IMR-90 (cell line): ENCODE results near the gene SLC37A4. TPM values are rescaled to one million over a fixed set of nuclear protein-coding genes. Genes with fewer than 3 reads are reported as not detected.
A peak's percentile ranks its signal among the peaks of the same experiment; 100 is the strongest.

ENCODE experiments used
- ATAC-seq: fragments of 200-7000 bp; cut with Tn5 transposase; 2 replicates; pipeline ENCODE4 v1.9.1; 2020; ENCODE audit warnings: low read depth, mild to moderate bottlenecking, moderate library complexity
- BruUV-seq: library from RNA; stranded (reverse); fragments of 400-500 nt; replicated peaks from 2 replicates; lab custom pipeline; 2021; lab: Mats Ljungman, UMichigan
- CTCF ChIA-PET: fragments of 300-600 bp; formaldehyde crosslinking; extraction: SDS; loops from one replicate; lab custom pipeline; 2021; ENCODE audit warnings: antibody characterized with exemption; lab: Yijun Ruan, JAX
- POLR2A ChIA-PET: fragments of 300-600 bp; sonication (Branson Sonifier 250); formaldehyde crosslinking; loops from one replicate; lab custom pipeline; 2022; ENCODE audit warnings: antibody characterized with exemption; ENCODE audit not compliant: unreplicated experiment; lab: Charles Lee
- DNase-seq: peaks from one replicate; pipeline ENCODE4 v3.0.0; 2013
- H2AFZ ChIP-seq: replicated peaks from 2 replicates; pipeline ENCODE3; 2013; ENCODE audit warnings: low read length, mild to moderate bottlenecking; ENCODE audit not compliant: poor library complexity
- H2AK5ac ChIP-seq: 2 replicates; pipeline ENCODE4 v1.6.1; 2013; ENCODE audit warnings: low read depth, low read length, inconsistent platforms
- H2AK9ac ChIP-seq: replicated peaks from 2 replicates; pipeline ENCODE3; 2013; ENCODE audit warnings: mild to moderate bottlenecking, low read depth, low read length, moderate library complexity; ENCODE audit not compliant: poor library complexity
- H2BK120ac ChIP-seq: 2 replicates; pipeline ENCODE4 v1.6.1; 2013; ENCODE audit warnings: low read depth, low read length, inconsistent platforms
- H2BK15ac ChIP-seq: 3 replicates; pipeline ENCODE4 v1.6.1; 2013; ENCODE audit warnings: low read depth, low read length, inconsistent platforms
- H2BK20ac ChIP-seq: 2 replicates; pipeline ENCODE4 v1.6.1; 2013; ENCODE audit warnings: low read depth, mild to moderate bottlenecking, inconsistent platforms, low read length, moderate library complexity
- H2BK5ac ChIP-seq: 2 replicates; pipeline ENCODE4 v1.6.1; 2013; ENCODE audit warnings: mild to moderate bottlenecking, low read depth, low read length, inconsistent platforms; ENCODE audit not compliant: poor library complexity, severe bottlenecking
- H3K14ac ChIP-seq: replicated peaks from 2 replicates; pipeline ENCODE4 v1.6.1; 2013; ENCODE audit warnings: low read depth, low read length, inconsistent platforms
- H3K18ac ChIP-seq: 2 replicates; pipeline ENCODE4 v1.6.1; 2013; ENCODE audit warnings: low read depth, low read length, control low read depth
- H3K23ac ChIP-seq: 2 replicates; pipeline ENCODE4 v1.6.1; 2013; ENCODE audit warnings: low read depth, low read length, inconsistent platforms
- H3K27ac ChIP-seq: 2 replicates; pipeline ENCODE4 v1.5.1; 2013; ENCODE audit warnings: mild to moderate bottlenecking, control low read depth, low read length; ENCODE audit not compliant: insufficient read depth
- H3K27me3 ChIP-seq: 2 replicates; pipeline ENCODE4 v1.6.1; 2013; ENCODE audit warnings: low read length; ENCODE audit not compliant: control insufficient read depth, insufficient read depth
- H3K36me3 ChIP-seq: 2 replicates; pipeline ENCODE4 v1.6.1; 2013; ENCODE audit warnings: low read length, mixed read lengths; ENCODE audit not compliant: control insufficient read depth, insufficient read depth
- H3K4ac ChIP-seq: 2 replicates; pipeline ENCODE4 v1.6.1; 2013; ENCODE audit warnings: low read depth, low read length, inconsistent platforms
- H3K4me1 ChIP-seq: 2 replicates; pipeline ENCODE4 v1.6.1; 2013; ENCODE audit warnings: low read length, mixed read lengths; ENCODE audit not compliant: control insufficient read depth, insufficient read depth
- H3K4me2 ChIP-seq: 2 replicates; pipeline ENCODE4 v1.6.1; 2013; ENCODE audit warnings: low read depth, mild to moderate bottlenecking, control low read depth, low read length, moderate library complexity
- H3K4me3 ChIP-seq: 2 replicates; pipeline ENCODE4 v1.5.1; 2013; ENCODE audit warnings: low read depth, mild to moderate bottlenecking, control low read depth, low read length, moderate library complexity; ENCODE audit not compliant: insufficient read depth
- H3K56ac ChIP-seq: 2 replicates; pipeline ENCODE4 v1.6.1; 2013; ENCODE audit warnings: low read length, inconsistent platforms; ENCODE audit not compliant: insufficient read depth; ENCODE audit errors: extremely low read depth
- H3K79me1 ChIP-seq, 2 experiments: 2 replicates each; pipeline ENCODE4 v1.6.1; 2013; ENCODE audit warnings: low read length in 2 of 2, inconsistent platforms in 1 of 2, low read depth in 1 of 2
- H3K9ac ChIP-seq: 2 replicates; pipeline ENCODE4 v1.6.1; 2013; ENCODE audit warnings: low read depth, low read length, control low read depth
- H3K9me1 ChIP-seq: 2 replicates; pipeline ENCODE4 v1.6.1; 2013; ENCODE audit warnings: low read length, inconsistent platforms; ENCODE audit not compliant: insufficient read depth
- H3K9me3 ChIP-seq: 2 replicates; pipeline ENCODE4 v1.6.1; 2013; ENCODE audit warnings: low read length; ENCODE audit not compliant: control insufficient read depth, insufficient read depth
- H4K20me1 ChIP-seq: 2 replicates; pipeline ENCODE4 v1.6.1; 2013; ENCODE audit warnings: low read length, inconsistent platforms; ENCODE audit not compliant: insufficient read depth
- H4K5ac ChIP-seq: 2 replicates; pipeline ENCODE4 v1.6.1; 2013; ENCODE audit warnings: mild to moderate bottlenecking, low read depth, low read length, control low read depth
- H4K8ac ChIP-seq, 2 experiments: 2 replicates each; pipeline ENCODE4 v1.6.1; 2013; ENCODE audit warnings: low read depth in 2 of 2, low read length in 2 of 2, control low read depth in 1 of 2, inconsistent platforms in 1 of 2
- H4K91ac ChIP-seq: 2 replicates; pipeline ENCODE4 v1.6.1; 2013; ENCODE audit warnings: low read depth, low read length, inconsistent platforms; ENCODE audit not compliant: insufficient read depth
- BHLHE40 ChIP-seq: fragments of 150-350 bp; IDR thresholded peaks from 2 replicates; pipeline ENCODE4 v1.6.1; 2016; ENCODE audit warnings: mild to moderate bottlenecking, low read depth, low read length
- CTCF ChIP-seq: conservative IDR thresholded peaks from 2 replicates; pipeline ENCODE4 v1.5.1; 2012; ENCODE audit warnings: mild to moderate bottlenecking, low read depth, low read length, improper control_type of control experiment
- FOS ChIP-seq: fragments of 150-350 bp; IDR thresholded peaks from 2 replicates; pipeline ENCODE4 v1.6.1; 2016; ENCODE audit warnings: low read depth, low read length
- MAFK ChIP-seq: IDR thresholded peaks from 2 replicates; pipeline ENCODE4 v1.6.1; 2012; ENCODE audit warnings: low read depth, low read length, improper control_type of control experiment
- MAZ ChIP-seq: IDR thresholded peaks from 2 replicates; pipeline ENCODE4 v1.6.1; 2012; ENCODE audit warnings: low read depth, mild to moderate bottlenecking, low read length, improper control_type of control experiment, moderate library complexity, borderline replicate concordance
- MXI1 ChIP-seq: IDR thresholded peaks from 2 replicates; pipeline ENCODE4 v1.6.1; 2012; ENCODE audit warnings: low read depth, mild to moderate bottlenecking, low read length, moderate library complexity, borderline replicate concordance
- NFE2L2 ChIP-seq: fragments of 150-350 bp; IDR thresholded peaks from 2 replicates; pipeline ENCODE4 v1.6.1; 2016; ENCODE audit warnings: low read depth, mild to moderate bottlenecking, low read length
- RAD21 ChIP-seq: IDR thresholded peaks from 2 replicates; pipeline ENCODE4 v1.6.1; 2012; ENCODE audit warnings: low read length, improper control_type of control experiment
- RCOR1 ChIP-seq: IDR thresholded peaks from 2 replicates; pipeline ENCODE4 v1.6.1; 2012; ENCODE audit warnings: mild to moderate bottlenecking, low read length, improper control_type of control experiment; ENCODE audit not compliant: insufficient replicate concordance
- RFX5 ChIP-seq: IDR thresholded peaks from 2 replicates; pipeline ENCODE4 v1.8.0; 2012; ENCODE audit warnings: low read depth, mild to moderate bottlenecking, low read length, moderate library complexity
- WGBS, 2 experiments: methylation state at CpG; one replicate each; pipeline versions ENCODE4 v1.1.5 to v1.1.7; 2013; ENCODE audit warnings: missing lambda C conversion rate in 2 of 2; ENCODE audit not compliant: insufficient read length in 1 of 2; ENCODE audit errors: extremely low coverage in 2 of 2; 5-methylcytosine and 5-hydroxymethylcytosine counted together
- dilution Hi-C: fragments of 300-500 bp; cut with HindIII; formaldehyde crosslinking; loops from one replicate; pipeline ENCODE4 v1.14.3; 2018; ENCODE audit warnings: low sequenced_read_pairs; ENCODE audit not compliant: unreplicated experiment
- in situ Hi-C: fragments of 300-500 bp; cut with MboI; formaldehyde crosslinking; loops from 3 replicates; pipeline ENCODE4 v1.14.3; 2019; ENCODE audit warnings: low sequenced_read_pairs, inconsistent platforms, mixed read lengths
- intact Hi-C: fragments of 100-400 bp; cut with micrococcal nuclease; formaldehyde crosslinking; loops from 2 replicates; pipeline ENCODE4 v1.10.0; 2022
- polyA plus RNA-seq, 3 experiments: library from polyadenylated mRNA; depleted of rRNA; stranded (reverse); fragments of >200 nt; gene quantifications; 2 replicates each; pipeline ENCODE4 v1.2.3, GENCODE V29; 2012; ENCODE audit warnings: low replicate concordance in 1 of 3
- total RNA-seq: library from RNA; depleted of rRNA; stranded (reverse); fragments of >200 nt; gene quantifications from 2 replicates; pipeline ENCODE4 v1.2.3, GENCODE V29; 2012
- TF ChIP-seq, protein P1 (sequence below): fragments of 150-350 bp; IDR thresholded peaks from 2 replicates; pipeline ENCODE4 v1.6.1; 2017; ENCODE audit warnings: mild to moderate bottlenecking, antibody characterized with exemption, low read length, low read depth
- TF ChIP-seq, protein P2 (sequence below): fragments of 150-350 bp; IDR thresholded peaks from 2 replicates; pipeline ENCODE4 v1.6.1; 2016; ENCODE audit warnings: low read depth, mild to moderate bottlenecking, low read length, moderate library complexity, borderline replicate concordance

SLC37A4 gene
- total and polyA plus RNA-seq, 2 of the 4 experiments (the other 2 are of a cell fraction): 7.5 to 14.3 TPM

- H3K79me1 ChIP-seq: peaks cover 4 to 21% of the 10 kb centered on the region in 2 experiments; a peak in 3 of 4 replicates
- no peaks in the 10 kb centered on the region for H3K4me1 ChIP-seq
- peak overlapping the region; percentile 65 for H3K4me3 ChIP-seq
- H3K9ac ChIP-seq: peak overlapping the region; percentile 47
- no peak for ATAC-seq
- no peak for TF ChIP-seq RCOR1
- TF ChIP-seq MAFK: no peak
- TF ChIP-seq, protein P1, sequence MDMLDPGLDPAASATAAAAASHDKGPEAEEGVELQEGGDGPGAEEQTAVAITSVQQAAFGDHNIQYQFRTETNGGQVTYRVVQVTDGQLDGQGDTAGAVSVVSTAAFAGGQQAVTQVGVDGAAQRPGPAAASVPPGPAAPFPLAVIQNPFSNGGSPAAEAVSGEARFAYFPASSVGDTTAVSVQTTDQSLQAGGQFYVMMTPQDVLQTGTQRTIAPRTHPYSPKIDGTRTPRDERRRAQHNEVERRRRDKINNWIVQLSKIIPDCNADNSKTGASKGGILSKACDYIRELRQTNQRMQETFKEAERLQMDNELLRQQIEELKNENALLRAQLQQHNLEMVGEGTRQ: no peak
- no peak for TF ChIP-seq BHLHE40
- TF ChIP-seq FOS: no peak
- TF ChIP-seq CTCF: no peak
- no peak for TF ChIP-seq NFE2L2
- TF ChIP-seq, protein P2, sequence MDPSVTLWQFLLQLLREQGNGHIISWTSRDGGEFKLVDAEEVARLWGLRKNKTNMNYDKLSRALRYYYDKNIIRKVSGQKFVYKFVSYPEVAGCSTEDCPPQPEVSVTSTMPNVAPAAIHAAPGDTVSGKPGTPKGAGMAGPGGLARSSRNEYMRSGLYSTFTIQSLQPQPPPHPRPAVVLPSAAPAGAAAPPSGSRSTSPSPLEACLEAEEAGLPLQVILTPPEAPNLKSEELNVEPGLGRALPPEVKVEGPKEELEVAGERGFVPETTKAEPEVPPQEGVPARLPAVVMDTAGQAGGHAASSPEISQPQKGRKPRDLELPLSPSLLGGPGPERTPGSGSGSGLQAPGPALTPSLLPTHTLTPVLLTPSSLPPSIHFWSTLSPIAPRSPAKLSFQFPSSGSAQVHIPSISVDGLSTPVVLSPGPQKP: no peak
- TF ChIP-seq MAZ: no peak
- TF ChIP-seq RFX5: no peak
- TF ChIP-seq RAD21: no peak
- no peak for TF ChIP-seq MXI1
- ChIA-PET POLR2A (no interaction called here), CTCF (no interaction called here)
- no peak overlapping the region; the same call in 1 of the 2 replicates for H3K4ac ChIP-seq
- peak overlapping the region; percentile 99 for H2AFZ ChIP-seq
- H2BK20ac ChIP-seq: no peak overlapping the region
- H2BK120ac ChIP-seq: no peak overlapping the region
- no peak overlapping the region for H2BK15ac ChIP-seq
- H3K9me1 ChIP-seq: no peaks in the 10 kb centered on the region; the same call in 1 of the 2 replicates
- dilution Hi-C loops: no loop called here
- H3K14ac ChIP-seq: peak overlapping the region; percentile 15; the same call in 1 of the 2 replicates
- H3K9me3 ChIP-seq: no peaks in the 10 kb centered on the region
- no peaks in the 10 kb centered on the region; the same call in 1 of the 2 replicates for H4K20me1 ChIP-seq
- 0% methylated on average over 2 of the region's 13 CpGs; no CpG with 5 or more reads in 1 of the 2 experiments for WGBS, 2 experiments
- H3K27ac ChIP-seq: no peak overlapping the region; the same call in 1 of the 2 replicates
- no peak overlapping the region for H2BK5ac ChIP-seq
- peak overlapping the region; percentile 51; the same call in 1 of the 2 replicates for H3K23ac ChIP-seq
- H2AK5ac ChIP-seq: no peak overlapping the region
- H3K36me3 ChIP-seq: peaks cover 8% of the 10 kb centered on the region
- BruUV-seq: no TSS peak
- no peak overlapping the region for H4K5ac ChIP-seq
- peak overlapping the region; percentile 76 for H3K4me2 ChIP-seq
- H4K8ac ChIP-seq: peak overlapping the region in 1 of 2 experiments; percentile 18; a peak in 1 of 4 replicates
- in situ Hi-C loops: no loop called here
- H4K91ac ChIP-seq: no peak overlapping the region
- peak overlapping the region; percentile 77 for H2AK9ac ChIP-seq
- H3K56ac ChIP-seq: no peak overlapping the region
- no peaks in the 10 kb centered on the region for H3K27me3 ChIP-seq
- intact Hi-C loops: no loop called here
- no peak overlapping the region for H3K18ac ChIP-seq
- no peak for DNase-seq
Measured at GRCh38 chr11:119030029-119030328, 698 bp downstream of the SLC37A4 start.
